ENCODE measurements around the gene TRIM37. TPM values are rescaled to one million over a fixed set of nuclear protein-coding genes. Genes with fewer than 3 reads are reported as not detected.

The TRIM37 gene
- total RNA-seq, 1 donor from 2014 or later: 31.4 TPM

Other genes starting within 250 kb of the TRIM37 start
- gene SKA2, start 48.3 kb upstream of the TRIM37 start, total RNA-seq: 62.2 and 69.9 TPM in 2 replicates
- 50.2 and 51.5 TPM in 2 replicates for gene PRR11, start 48.9 kb upstream of the TRIM37 start, total RNA-seq
- gene SMG8, start 103.2 kb upstream of the TRIM37 start, total RNA-seq: 20.6 and 20.8 TPM in 2 replicates
- 2.3 and 2.7 TPM in 2 replicates for gene GDPD1, start 113.6 kb upstream of the TRIM37 start, total RNA-seq
- gene YPEL2, start 224.8 kb upstream of the TRIM37 start, total RNA-seq: 5.0 and 5.3 TPM in 2 replicates

All from activated T-helper 2 cell treated with anti-CD3 and anti-CD28 coated beads, Interferon-gamma antibody, Interleukin-2, Interleukin-4, amounts not matched to agents 10 μg/mL and 5 μg/mL and 100 μg/mL, durations not matched to agents 14 hours and 24 hours and 36 hours (primary cell).